ENCODE measurements around the gene CES1.

DNA sequence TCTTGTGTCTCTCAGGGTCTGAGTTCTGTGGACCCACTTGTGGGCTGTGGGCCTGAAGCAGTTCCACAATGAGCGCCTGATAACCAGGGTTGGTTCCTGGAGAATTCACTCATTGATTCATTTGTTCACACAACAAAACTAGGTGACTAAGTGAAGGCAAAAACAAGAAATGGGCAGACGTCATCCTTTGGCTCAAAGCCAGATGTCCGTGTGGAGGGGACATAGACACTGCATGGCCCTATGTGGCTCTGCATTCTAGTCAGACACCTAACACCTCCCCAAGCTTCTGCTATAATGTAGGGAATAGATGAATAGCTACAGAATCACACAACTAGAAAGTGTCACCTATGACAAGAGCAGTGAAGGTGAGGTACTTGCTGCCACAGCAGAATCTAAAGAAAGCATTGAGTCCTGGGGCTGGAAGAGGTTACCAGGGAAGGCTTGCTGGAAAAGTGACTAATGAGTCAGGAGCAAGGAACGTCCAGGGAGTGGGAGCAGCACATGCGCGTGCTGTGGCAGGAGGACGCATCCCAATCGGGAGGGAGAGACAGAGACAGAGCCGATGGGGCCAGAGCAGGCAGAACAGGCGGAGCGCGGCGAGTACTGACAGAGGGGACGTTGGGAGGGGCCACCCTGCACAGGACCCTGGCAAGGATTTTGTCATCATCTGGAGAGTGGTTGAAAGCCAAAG is 58.9 kb downstream of the CES1 start:
- no peak for TF ChIP-seq POLR2A (IDR thresholded peaks at IDR 0.05)
- TF ChIP-seq, protein P1, sequence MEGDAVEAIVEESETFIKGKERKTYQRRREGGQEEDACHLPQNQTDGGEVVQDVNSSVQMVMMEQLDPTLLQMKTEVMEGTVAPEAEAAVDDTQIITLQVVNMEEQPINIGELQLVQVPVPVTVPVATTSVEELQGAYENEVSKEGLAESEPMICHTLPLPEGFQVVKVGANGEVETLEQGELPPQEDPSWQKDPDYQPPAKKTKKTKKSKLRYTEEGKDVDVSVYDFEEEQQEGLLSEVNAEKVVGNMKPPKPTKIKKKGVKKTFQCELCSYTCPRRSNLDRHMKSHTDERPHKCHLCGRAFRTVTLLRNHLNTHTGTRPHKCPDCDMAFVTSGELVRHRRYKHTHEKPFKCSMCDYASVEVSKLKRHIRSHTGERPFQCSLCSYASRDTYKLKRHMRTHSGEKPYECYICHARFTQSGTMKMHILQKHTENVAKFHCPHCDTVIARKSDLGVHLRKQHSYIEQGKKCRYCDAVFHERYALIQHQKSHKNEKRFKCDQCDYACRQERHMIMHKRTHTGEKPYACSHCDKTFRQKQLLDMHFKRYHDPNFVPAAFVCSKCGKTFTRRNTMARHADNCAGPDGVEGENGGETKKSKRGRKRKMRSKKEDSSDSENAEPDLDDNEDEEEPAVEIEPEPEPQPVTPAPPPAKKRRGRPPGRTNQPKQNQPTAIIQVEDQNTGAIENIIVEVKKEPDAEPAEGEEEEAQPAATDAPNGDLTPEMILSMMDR (IDR thresholded peaks at IDR 0.05): no peak

Data from thyroid gland (tissue), 4 donors.